GM19395 (cell line): Measurements from ENCODE around the gene CADPS.

Source experiments
- ATAC-seq: cut with Tn5 transposase; IDR thresholded peaks from one replicate; pipeline ENCODE4 v1.9.1; 2021; ENCODE audit warnings: mild to moderate bottlenecking, moderate library complexity; ENCODE audit not compliant: unreplicated experiment

Gene CADPS

DNA sequence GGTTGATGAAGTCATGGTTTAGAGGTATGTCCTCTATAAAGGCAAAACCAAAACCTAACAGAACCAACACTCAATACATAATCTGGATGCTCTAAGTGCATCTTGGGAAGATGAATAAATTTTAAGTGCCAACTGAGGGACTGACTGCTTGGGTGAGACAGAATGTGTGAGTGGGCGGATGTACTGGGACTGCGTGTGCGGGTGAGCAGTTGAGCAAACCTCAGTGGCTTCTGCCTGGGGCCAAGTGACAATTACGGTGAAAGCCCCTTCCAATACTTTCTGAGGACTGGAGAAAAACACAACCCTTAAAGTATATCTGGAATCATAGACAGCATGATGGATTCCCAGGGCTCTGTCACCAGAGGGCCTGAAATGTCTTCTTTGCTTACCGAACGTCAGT, 421.8 kb downstream of the CADPS start:
- ATAC-seq: no peak

DNA sequence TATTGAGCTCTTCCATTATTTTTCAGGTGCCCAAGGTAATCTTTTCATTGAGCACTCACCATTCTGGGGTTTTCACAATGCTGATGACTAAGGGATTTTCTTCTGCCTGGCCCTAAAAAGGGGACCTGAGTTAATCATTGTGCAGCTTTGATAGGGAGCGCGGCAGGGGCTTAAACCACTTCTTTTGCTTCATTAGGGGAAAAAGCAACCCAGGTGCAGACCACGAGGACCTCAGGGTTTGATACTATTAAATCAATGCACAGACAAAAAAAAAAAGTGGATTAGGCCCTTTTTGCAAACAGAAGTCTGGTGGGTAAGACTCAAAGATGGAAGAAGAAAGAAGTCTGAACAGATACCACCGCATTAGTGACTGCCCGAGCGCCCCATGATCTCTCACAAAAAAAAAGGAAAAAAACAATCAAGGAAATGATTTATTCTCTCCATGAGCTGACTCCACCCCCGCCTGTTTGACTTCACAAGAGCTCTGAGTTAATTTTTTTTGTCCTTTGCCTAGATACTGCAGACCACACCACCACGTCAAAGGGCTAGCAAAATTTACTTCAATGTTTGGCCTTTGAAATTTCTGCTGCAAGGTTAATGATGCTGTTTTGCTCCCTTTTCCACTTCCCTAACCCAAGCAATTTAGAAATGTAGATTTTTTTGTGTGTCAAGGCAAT, 423.9 kb downstream of the CADPS start:
- no peak for ATAC-seq

DNA sequence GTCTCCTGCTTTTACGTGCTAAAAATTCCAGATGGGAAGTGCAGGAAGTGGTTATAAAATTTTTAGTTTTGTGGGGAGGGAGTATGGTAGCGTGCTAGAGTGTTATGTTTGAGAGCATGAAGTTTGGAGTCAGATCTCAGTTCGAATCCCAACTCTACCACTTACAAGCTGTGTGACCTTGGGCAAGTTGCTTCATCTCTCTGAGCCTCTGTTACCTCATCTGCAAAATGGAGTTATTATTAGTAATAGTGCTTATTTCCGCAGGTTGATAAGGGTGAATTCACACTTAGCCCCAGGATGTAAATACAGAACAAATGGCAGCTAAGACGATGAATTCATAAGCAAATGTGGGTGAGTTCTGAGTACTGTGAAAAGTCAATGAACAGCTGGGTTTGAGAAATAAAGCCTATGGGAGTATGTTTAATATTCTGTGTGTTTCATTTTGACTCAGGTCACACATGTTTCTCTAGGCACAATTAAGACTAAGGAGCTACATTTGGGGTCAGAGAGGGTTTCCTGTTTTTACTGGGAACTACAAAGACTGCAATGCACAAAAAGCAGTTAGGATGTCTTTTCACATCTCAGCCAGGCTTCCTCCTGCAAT, 428.8 kb downstream of the CADPS start:
- peak; percentile 90 for ATAC-seq

DNA sequence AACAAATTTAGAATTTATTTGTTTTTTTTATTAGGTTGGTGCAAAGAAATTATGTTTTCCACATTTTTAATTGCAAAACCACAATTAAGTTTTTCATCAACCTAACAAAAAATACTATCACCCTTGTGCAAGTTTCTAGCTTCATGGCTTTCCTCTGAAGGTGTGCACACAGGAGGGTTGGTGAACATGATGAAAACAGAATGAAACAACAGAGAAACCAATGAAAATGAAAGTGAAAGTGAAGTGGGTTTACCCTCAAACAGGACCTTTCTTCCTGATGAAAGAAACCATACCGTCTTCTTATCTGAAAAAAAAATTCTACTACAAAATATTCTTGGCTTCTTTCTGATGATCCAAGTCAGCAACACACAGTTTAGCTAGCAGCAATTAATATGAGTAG, 429.9 kb downstream of the CADPS start:
- no peak for ATAC-seq

DNA sequence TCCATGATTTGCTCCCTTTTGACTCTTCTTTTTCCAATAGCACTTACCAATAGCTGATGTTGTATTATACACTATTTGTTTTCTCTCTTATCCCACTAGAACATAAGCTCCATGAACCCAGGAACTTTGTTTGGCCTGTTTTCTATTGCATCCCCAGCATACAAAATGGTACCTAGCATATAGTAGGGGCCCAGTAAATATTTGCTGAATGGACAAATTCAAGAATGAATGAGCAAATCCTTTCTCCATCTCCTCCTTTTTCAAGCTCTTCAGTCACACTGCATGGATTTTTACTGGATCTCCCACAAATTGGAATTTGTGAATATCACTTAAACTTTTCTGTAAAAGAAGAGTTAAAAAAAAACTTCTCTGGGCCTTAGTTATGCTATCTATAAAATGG, 435.2 kb downstream of the CADPS start:
- no peak for ATAC-seq

- no peak for ATAC-seq
Observed at GRCh38 chr3:62439176-62439813, 435.9 kb downstream of the CADPS start.

GRCh38 chr3:62436785-62437184, 438.4 kb downstream of the CADPS start:
- ATAC-seq: no peak

DNA sequence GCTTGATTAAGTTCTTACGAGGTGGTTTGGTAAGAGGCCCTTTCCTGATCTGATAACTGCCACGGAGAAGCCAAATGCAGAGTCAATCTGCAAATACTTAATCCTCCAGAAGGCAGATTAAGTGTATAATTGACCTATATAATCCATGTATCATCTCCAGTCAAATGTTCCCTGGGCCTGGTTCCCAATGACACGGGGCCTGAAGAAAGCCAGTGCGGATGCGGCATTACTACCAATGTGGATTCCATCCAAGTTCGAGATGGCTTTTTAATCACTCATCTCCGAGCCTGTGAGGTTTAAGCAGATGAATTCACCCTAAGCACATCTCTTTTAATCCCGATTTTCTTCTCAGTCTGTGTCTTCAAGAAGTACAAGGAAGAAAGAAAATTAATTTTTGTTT, 441.8 kb downstream of the CADPS start:
- ATAC-seq: no peak

GRCh38 chr3:62421207-62421606, 454.0 kb downstream of the CADPS start:
- ATAC-seq: no peak

GRCh38 chr3:62416144-62416543, 459.1 kb downstream of the CADPS start:
- ATAC-seq: no peak

GRCh38 chr3:62415312-62415801, 459.9 kb downstream of the CADPS start:
- ATAC-seq: no peak

- no peak for ATAC-seq
Observed at GRCh38 chr3:62414786-62415185, 460.4 kb downstream of the CADPS start.

- ATAC-seq: no peak
Observed at GRCh38 chr3:62413687-62414086, 461.5 kb downstream of the CADPS start.

DNA sequence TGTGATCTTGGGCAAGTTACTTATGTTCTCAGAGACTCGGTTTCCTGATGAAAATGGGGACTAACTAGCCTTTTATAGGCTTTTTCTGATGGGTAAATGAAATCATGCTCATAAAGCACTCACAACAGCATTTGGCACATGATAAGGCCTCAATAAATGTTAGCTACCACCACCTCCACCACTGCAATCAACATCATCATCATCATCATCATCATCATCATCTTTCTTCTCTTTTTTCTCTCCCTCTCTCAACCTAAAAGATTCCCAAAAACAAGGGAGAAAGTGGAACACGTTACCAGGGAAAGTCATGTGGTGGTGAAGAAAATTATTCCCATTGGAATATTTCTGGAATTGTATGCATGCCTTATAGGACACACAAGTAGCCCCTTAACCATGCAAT, 468.3 kb downstream of the CADPS start:
- no peak for ATAC-seq

- no peak for ATAC-seq
Observed at GRCh38 chr3:62405566-62405965, 469.6 kb downstream of the CADPS start.

DNA sequence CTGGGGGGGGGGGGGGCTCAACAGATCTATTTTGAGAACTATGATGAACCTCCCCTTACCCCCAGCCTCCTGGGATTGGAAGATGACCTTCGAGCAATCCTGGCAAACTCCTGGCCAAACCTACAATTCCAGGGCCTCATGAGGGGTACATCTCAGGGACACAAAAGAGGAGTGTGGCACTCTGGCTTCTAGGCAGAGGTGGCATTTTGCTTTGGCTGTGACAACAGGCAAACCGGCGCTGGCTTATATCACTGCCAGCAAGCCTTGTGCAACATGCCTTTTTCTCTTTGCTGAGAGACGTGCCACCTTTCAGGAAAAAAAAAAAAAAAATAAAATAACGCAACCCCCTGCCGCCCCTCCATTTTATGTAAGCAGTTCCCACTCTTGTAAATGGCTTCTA, 470.1 kb downstream of the CADPS start:
- ATAC-seq: no peak

DNA sequence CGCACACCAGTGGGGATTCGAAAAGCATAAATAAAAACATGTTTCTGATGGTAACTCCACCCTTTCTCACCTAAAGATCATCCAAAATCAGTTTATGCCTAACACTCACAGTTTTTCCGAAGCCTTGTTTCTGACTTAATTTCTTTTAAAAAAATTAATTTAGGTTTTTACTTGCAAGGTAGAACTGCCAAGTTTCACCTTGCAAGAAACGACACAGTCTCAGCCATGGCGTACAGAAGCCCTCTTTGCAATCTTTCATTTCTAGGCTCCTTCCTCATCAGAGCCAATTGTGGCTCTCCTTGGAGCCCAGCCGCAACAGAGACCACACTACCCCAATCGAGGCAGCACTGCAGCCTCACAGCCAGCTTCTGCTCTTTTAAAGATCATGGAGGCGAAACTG, 470.9 kb downstream of the CADPS start:
- no peak for ATAC-seq

GRCh38 chr3:62403765-62404164, 471.5 kb downstream of the CADPS start:
- no peak for ATAC-seq

DNA sequence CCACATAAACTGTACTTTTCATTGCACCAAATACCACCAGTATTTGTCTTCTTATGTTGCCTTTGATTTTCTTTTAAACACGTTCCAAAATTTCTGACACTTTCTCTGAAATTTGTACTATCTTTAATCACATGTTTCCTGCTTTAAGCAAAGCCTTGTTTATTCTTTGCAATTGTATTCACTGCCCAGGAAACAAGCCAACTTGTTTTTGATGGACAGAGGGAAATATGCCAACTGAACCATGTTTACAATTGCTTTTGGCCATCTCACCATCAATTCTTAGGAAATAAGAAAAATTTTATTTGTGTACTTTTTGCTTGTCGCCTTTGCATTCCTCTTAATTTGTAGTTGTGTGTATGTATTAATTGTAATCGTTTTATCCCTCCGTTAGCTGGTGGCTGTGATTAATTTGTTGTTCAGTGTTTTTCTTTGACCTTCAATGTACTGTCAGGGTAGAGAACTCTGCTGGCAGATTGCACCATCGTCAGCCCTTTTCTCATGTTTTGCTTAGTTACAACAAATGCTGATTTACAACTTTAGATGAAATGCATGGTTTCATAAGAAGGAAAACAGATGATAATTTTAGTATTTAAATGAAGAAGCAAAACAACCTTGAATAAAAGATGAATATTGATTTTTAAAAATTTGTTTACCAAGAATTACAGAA, 482.5 kb downstream of the CADPS start:
- no peak for ATAC-seq

DNA sequence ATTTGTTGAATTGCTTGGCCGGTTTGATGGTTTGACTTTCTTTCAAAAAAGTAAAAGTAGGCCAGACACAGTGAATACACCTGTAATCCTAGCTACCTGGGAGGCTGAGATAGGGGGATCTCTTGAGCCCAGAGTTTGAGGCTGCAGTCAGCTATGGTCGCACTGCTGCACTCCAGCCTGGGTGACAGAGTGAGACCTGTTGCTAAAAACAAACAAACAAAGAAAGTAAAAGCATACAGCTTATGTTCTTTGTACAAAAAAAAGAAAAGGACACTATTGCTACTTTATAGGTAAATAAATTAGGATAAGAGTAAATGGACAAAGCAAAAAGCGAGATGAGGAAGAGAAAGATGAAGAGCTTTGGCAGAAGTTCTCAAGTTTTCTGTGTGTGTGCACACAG, 488.0 kb downstream of the CADPS start:
- no peak for ATAC-seq

DNA sequence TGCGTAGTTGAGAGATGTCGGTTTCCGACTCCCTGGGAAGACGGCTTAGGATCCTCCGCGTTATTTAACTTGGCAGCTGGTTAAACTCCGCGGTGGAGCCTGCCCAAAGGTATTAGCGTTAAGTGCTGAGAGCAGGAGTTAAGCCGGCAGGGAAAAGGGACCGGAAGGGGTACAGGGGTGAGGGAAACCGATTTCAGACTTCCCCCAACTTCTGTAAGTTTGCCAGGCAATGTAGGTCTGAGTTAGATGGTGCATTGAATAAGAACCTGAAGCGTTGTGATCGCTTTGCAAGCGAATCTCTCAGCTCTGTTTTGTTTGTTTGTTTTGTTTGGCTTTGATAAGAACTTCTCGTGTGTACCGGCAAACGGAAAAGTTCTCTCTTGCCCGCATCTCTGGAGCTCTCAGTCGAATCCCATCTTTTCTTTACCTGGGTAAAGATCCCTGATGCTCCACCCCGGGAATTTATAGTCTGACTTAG, 495.9 kb downstream of the CADPS start:
- ATAC-seq: no peak

DNA sequence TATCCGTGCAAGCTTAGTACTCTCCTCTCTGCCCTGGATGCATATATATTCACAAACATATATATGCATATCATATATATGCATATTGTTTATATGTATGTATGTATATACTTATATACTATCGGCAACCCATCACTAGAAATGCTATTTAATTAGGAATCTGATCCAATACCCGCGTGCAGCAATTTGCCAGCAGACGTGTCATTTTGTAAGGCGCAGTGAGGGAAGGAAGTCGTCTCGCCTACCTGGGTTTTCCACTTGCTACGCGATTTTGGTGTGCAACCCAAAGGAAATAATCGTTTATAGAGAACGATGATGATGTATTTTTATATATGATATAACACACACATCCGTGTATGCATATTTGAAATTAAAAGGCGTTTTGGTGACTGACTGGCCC, 496.3 kb downstream of the CADPS start:
- no peak for ATAC-seq
